Measurements from ENCODE around the gene APOL1.

The APOL1 gene

GRCh38 chr22:36299911-36300310, 47.0 kb downstream of the APOL1 start:
- in situ Hi-C loops (cut with HindIII; ENCODE audit: low pct_ligation_motif_present, low sequenced_read_pairs) = no loop called here
- no peak for TF ChIP-seq CTCF (IDR thresholded peaks at IDR 0.05; ENCODE audit: low read depth, low read length, missing control alignments)
- Histone ChIP-seq H3K27ac (no peak overlapping the region), H3K4me3 (ENCODE audit: low read depth, low read length) (no peak overlapping the region), H3K27me3 (replicated peaks) (no peaks in the 10 kb centered on the region), H3K36me3 (replicated peaks) (peaks cover 99% of the 10 kb centered on the region)
- no peak for DNase-seq

- in situ Hi-C loops (cut with HindIII; ENCODE audit: low pct_ligation_motif_present, low sequenced_read_pairs) = no loop called here
- no peak overlapping the region for H3K27ac ChIP-seq
- no peaks in the 10 kb centered on the region for H3K27me3 ChIP-seq (replicated peaks)
- no peak overlapping the region for H3K4me3 ChIP-seq (ENCODE audit: low read depth, low read length)
- DNase-seq = no peak
- H3K36me3 ChIP-seq (replicated peaks) = peaks cover 99% of the 10 kb centered on the region
- no peak for TF ChIP-seq CTCF (IDR thresholded peaks at IDR 0.05; ENCODE audit: low read depth, low read length, missing control alignments)
Measured at GRCh38 chr22:36300396-36301212, 47.7 kb downstream of the APOL1 start.

GRCh38 chr22:36301384-36301828, 48.5 kb downstream of the APOL1 start:
- in situ Hi-C loops (cut with HindIII; ENCODE audit: low pct_ligation_motif_present, low sequenced_read_pairs) = no loop called here
- H3K27ac ChIP-seq = peak overlapping the region; percentile 15
- peak; percentile 92 for TF ChIP-seq CTCF (IDR thresholded peaks at IDR 0.05; ENCODE audit: low read depth, low read length, missing control alignments)
- no peak overlapping the region for H3K4me3 ChIP-seq (ENCODE audit: low read depth, low read length)
- no peaks in the 10 kb centered on the region for H3K27me3 ChIP-seq (replicated peaks)
- peaks cover 99% of the 10 kb centered on the region for H3K36me3 ChIP-seq (replicated peaks)
- DNase-seq = peak; percentile 36

GRCh38 chr22:36301851-36302250, 48.9 kb downstream of the APOL1 start:
- Histone ChIP-seq H3K27me3 (replicated peaks) (no peaks in the 10 kb centered on the region), H3K27ac (peak overlapping the region; percentile 15), H3K36me3 (replicated peaks) (peaks cover 99% of the 10 kb centered on the region), H3K4me3 (ENCODE audit: low read depth, low read length) (no peak overlapping the region)
- no peak for DNase-seq
- in situ Hi-C loops (cut with HindIII; ENCODE audit: low pct_ligation_motif_present, low sequenced_read_pairs) = no loop called here
- no peak for TF ChIP-seq CTCF (IDR thresholded peaks at IDR 0.05; ENCODE audit: low read depth, low read length, missing control alignments)

- DNase-seq = no peak
- H3K27me3 ChIP-seq (replicated peaks) = no peaks in the 10 kb centered on the region
- H3K4me3 ChIP-seq (ENCODE audit: low read depth, low read length) = no peak overlapping the region
- no peak for TF ChIP-seq CTCF (IDR thresholded peaks at IDR 0.05; ENCODE audit: low read depth, low read length, missing control alignments)
- in situ Hi-C loops (cut with HindIII; ENCODE audit: low pct_ligation_motif_present, low sequenced_read_pairs) = no loop called here
- H3K36me3 ChIP-seq (replicated peaks) = peaks cover 99% of the 10 kb centered on the region
- H3K27ac ChIP-seq = peak overlapping the region; percentile 33
Measured at GRCh38 chr22:36302439-36303114, 49.6 kb downstream of the APOL1 start.

All from brain microvascular endothelial cell (primary cell).